HepG2 (cell line): ENCODE results near the gene TOPORS. TPM values are rescaled to one million over a fixed set of nuclear protein-coding genes. Genes with fewer than 3 reads are reported as not detected.
A peak's percentile ranks its signal among the peaks of the same experiment; 100 is the strongest.

Source experiments
- ARNTL ChIP-seq: sonication (generic); formaldehyde crosslinking; IDR thresholded peaks from 2 replicates; pipeline ENCODE4 v1.4.0; 2020; ENCODE audit warnings: mild to moderate bottlenecking, missing genetic modification reagents
- GABPA ChIP-seq, 2 experiments: IDR thresholded peaks; 2 replicates each; pipeline ENCODE4 v1.6.1; 2011 to 2016; ENCODE audit warnings: low read depth in 2 of 2, low read length in 1 of 2, missing biosample characterization in 1 of 2, missing genetic modification characterization in 1 of 2
- HDAC1 ChIP-seq: sonication (generic); formaldehyde crosslinking; IDR thresholded peaks from 2 replicates; pipeline ENCODE4 v1.5.1; 2020; ENCODE audit warnings: mild to moderate bottlenecking, missing genetic modification reagents
- HMG20A ChIP-seq: IDR thresholded peaks from 2 replicates; pipeline ENCODE4 v1.6.1; 2016; ENCODE audit warnings: borderline replicate concordance
- MATR3 ChIP-seq: sonication (generic); formaldehyde crosslinking; IDR thresholded peaks from 2 replicates; pipeline ENCODE4 v1.4.0; 2020; ENCODE audit warnings: missing genetic modification reagents
- MED1 ChIP-seq: sonication (generic); formaldehyde crosslinking; IDR thresholded peaks from 2 replicates; pipeline ENCODE4 v1.4.0; 2020; ENCODE audit warnings: missing genetic modification reagents
- NFATC3 ChIP-seq: sonication (generic); formaldehyde crosslinking; IDR thresholded peaks from 2 replicates; pipeline ENCODE4 v1.5.1; 2020; ENCODE audit warnings: mild to moderate bottlenecking, missing genetic modification reagents
- NFKBIZ ChIP-seq: IDR thresholded peaks from 2 replicates; pipeline ENCODE4 v1.6.1; 2018; ENCODE audit warnings: missing genetic modification reagents, missing compliant biosample characterization
- NR2F2 ChIP-seq: IDR thresholded peaks from 2 replicates; pipeline ENCODE4 v1.6.1; 2012; ENCODE audit warnings: low read depth, inconsistent platforms, borderline replicate concordance
- SMARCE1 ChIP-seq: fragments of 450-650 bp; IDR thresholded peaks from 2 replicates; pipeline ENCODE4 v1.6.1; 2017; ENCODE audit warnings: borderline replicate concordance
- YEATS2 ChIP-seq: sonication (generic); formaldehyde crosslinking; IDR thresholded peaks from 2 replicates; pipeline ENCODE4 v1.4.0; 2020; ENCODE audit warnings: missing genetic modification reagents, borderline replicate concordance
- ZNF235 ChIP-seq: sonication (generic); formaldehyde crosslinking; IDR thresholded peaks from 2 replicates; pipeline ENCODE4 v1.8.1; 2023; ENCODE audit warnings: mild to moderate bottlenecking, missing genetic modification reagents, borderline replicate concordance
- polyA plus RNA-seq, 8 experiments: library from polyadenylated mRNA; depleted of rRNA in 3 of 8; stranded (reverse) in 7 of 8; unstranded in 1 of 8; fragments of >200 nt; fragmentation: Illumina TruSeq in 4 of 8; extraction: Trizol in 4 of 8; gene quantifications; 2 replicates each; pipeline versions ENCODE4 v1.2.1 to v1.2.3, GENCODE V29; 2011 to 2016; ENCODE audit warnings: low read depth in 4 of 8, missing spikeins in 1 of 8, mixed read lengths in 1 of 8; ENCODE audit not compliant: insufficient read depth in 1 of 8
- total RNA-seq, 5 experiments: library from RNA; depleted of rRNA; stranded (reverse); fragments of >200 nt; fragmentation: Illumina TruSeq; extraction: Trizol; gene quantifications; 2 replicates each; pipeline ENCODE4 v1.2.3, GENCODE V29; 2016; ENCODE audit warnings: low read depth in 1 of 5
- TF ChIP-seq, protein P1 (sequence below): IDR thresholded peaks from 2 replicates; pipeline ENCODE4 v1.6.1; 2012; ENCODE audit warnings: low read length, improper control_type of control experiment
- TF ChIP-seq, protein P2 (sequence below): sonication (generic); formaldehyde crosslinking; IDR thresholded peaks from 2 replicates; pipeline ENCODE4 v1.8.1; 2023; ENCODE audit warnings: mild to moderate bottlenecking, moderate library complexity, missing genetic modification reagents
- TF ChIP-seq, protein P3 (sequence below): sonication (generic); IDR thresholded peaks from 2 replicates; pipeline ENCODE4 v1.6.1; 2016; ENCODE audit warnings: low read depth, borderline replicate concordance
- TF ChIP-seq, protein P4 (sequence below), 2 experiments: sonication (generic) in 1 of 2; formaldehyde crosslinking in 1 of 2; IDR thresholded peaks; 2 replicates each; pipeline versions ENCODE4 v1.6.1 to v1.9.0; 2014 to 2022; ENCODE audit warnings: antibody characterized with exemption in 1 of 2, borderline replicate concordance in 1 of 2, inconsistent platforms in 1 of 2, low read depth in 1 of 2, missing genetic modification reagents in 1 of 2

Gene TOPORS
- total and polyA plus RNA-seq, 2 of the 13 experiments (the other 11 are each of a cell fraction or from before 2014, with no cell fraction given): 6.8 to 19.6 TPM

DNA sequence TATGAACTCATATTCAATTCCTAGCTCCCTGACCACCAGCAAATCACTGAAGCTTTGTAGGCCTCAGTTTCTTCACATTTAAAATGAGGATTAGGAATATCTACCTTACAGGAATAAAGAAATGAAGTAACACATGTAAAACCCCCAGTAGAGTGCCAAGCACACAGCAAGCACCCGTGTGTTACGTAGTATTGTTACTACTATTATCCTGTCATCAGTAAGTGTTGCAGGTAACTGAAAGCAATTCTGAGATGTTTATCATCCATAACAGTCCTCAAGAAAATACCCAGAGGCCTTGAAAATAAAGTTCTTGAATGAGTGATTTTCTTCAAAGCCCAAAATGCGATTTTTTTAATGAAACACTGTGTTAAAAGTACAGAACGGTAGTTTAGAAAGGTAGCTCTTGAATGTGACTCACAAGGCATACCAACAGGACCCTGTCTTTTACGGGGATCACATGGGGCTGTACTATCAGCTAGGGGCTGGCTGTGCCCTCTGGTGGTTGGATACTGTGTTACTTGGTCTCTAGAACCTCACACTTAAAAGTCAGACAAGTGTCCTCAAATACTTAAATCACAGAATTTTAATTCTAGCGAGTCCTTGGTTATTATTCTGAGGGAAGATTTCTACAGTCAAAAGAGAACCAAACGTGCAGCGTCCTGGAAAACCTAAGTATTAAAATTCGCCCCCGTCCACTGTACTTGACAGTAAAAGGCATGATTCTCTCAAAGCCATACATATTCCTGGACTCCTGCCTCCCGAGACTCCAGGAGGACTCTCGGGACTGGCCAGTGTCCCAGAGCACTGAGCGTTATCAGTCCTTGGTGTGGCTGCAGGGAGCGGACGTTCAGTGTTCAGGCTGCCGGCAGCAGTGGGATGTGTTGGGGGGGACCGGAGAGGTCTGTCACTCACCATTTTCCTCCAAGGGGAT lies 19.8 kb upstream of the TOPORS start (continued):
- TF ChIP-seq HMG20A (0 out of 2 replicates have a peak, but pooled peaks have one; percentile 13), NR2F2 (peak; percentile 26; the same call in 1 of the 2 replicates), ARNTL (no peak), YEATS2 (CRISPR knock-in tag) (no peak), MED1 (CRISPR knock-in tag) (no peak), NFKBIZ (CRISPR knock-in tag) (no peak), HDAC1 (CRISPR knock-in tag) (no peak), SMARCE1 (no peak), GABPA (IDR thresholded peaks at IDR 0.05; ENCODE audit: low read depth, low read length) (no peak), GABPA (CRISPR knock-in tag; IDR thresholded peaks at IDR 0.05; ENCODE audit: low read depth) (peak; percentile 34; the same call in 1 of the 2 replicates), ZNF235 (CRISPR knock-in tag) (no peak), MATR3 (CRISPR knock-in tag) (no peak), NFATC3 (CRISPR knock-in tag) (no peak)
- TF ChIP-seq, protein P1, sequence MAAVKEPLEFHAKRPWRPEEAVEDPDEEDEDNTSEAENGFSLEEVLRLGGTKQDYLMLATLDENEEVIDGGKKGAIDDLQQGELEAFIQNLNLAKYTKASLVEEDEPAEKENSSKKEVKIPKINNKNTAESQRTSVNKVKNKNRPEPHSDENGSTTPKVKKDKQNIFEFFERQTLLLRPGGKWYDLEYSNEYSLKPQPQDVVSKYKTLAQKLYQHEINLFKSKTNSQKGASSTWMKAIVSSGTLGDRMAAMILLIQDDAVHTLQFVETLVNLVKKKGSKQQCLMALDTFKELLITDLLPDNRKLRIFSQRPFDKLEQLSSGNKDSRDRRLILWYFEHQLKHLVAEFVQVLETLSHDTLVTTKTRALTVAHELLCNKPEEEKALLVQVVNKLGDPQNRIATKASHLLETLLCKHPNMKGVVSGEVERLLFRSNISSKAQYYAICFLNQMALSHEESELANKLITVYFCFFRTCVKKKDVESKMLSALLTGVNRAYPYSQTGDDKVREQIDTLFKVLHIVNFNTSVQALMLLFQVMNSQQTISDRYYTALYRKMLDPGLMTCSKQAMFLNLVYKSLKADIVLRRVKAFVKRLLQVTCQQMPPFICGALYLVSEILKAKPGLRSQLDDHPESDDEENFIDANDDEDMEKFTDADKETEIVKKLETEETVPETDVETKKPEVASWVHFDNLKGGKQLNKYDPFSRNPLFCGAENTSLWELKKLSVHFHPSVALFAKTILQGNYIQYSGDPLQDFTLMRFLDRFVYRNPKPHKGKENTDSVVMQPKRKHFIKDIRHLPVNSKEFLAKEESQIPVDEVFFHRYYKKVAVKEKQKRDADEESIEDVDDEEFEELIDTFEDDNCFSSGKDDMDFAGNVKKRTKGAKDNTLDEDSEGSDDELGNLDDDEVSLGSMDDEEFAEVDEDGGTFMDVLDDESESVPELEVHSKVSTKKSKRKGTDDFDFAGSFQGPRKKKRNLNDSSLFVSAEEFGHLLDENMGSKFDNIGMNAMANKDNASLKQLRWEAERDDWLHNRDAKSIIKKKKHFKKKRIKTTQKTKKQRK: no peak
- TF ChIP-seq, protein P2, sequence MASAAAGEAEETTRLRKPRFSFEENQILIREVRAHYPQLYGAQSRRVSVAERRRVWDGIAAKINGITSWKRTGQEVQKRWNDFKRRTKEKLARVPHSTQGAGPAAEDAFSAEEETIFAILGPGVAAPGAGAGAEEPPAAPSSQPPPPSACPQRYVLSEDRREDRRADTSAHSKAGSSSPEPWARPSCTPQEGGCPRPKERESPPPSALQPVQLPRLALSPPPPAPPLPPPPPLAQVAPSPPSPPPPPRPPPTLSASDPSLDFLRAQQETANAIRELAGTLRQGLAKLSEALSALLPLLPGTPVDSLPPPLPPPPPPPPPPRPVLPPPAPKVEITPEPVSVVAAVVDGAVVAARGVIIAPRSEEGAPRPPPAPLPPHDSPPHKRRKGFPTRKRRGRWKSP (CRISPR knock-in tag): no peak
- TF ChIP-seq, protein P3, sequence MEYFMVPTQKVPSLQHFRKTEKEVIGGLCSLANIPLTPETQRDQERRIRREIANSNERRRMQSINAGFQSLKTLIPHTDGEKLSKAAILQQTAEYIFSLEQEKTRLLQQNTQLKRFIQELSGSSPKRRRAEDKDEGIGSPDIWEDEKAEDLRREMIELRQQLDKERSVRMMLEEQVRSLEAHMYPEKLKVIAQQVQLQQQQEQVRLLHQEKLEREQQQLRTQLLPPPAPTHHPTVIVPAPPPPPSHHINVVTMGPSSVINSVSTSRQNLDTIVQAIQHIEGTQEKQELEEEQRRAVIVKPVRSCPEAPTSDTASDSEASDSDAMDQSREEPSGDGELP: peak; percentile 53; the same call in 1 of the 2 replicates
- TF ChIP-seq, protein P4, sequence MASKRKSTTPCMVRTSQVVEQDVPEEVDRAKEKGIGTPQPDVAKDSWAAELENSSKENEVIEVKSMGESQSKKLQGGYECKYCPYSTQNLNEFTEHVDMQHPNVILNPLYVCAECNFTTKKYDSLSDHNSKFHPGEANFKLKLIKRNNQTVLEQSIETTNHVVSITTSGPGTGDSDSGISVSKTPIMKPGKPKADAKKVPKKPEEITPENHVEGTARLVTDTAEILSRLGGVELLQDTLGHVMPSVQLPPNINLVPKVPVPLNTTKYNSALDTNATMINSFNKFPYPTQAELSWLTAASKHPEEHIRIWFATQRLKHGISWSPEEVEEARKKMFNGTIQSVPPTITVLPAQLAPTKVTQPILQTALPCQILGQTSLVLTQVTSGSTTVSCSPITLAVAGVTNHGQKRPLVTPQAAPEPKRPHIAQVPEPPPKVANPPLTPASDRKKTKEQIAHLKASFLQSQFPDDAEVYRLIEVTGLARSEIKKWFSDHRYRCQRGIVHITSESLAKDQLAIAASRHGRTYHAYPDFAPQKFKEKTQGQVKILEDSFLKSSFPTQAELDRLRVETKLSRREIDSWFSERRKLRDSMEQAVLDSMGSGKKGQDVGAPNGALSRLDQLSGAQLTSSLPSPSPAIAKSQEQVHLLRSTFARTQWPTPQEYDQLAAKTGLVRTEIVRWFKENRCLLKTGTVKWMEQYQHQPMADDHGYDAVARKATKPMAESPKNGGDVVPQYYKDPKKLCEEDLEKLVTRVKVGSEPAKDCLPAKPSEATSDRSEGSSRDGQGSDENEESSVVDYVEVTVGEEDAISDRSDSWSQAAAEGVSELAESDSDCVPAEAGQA (IDR thresholded peaks at IDR 0.05; ENCODE audit: low read depth): no peak
- TF ChIP-seq, protein P4 (CRISPR knock-in tag; IDR thresholded peaks at IDR 0.05; ENCODE audit: borderline replicate concordance): no peak
